ENCODE measurements around the gene SPG11. TPM values are rescaled to one million over a fixed set of nuclear protein-coding genes. Genes with fewer than 3 reads are reported as not detected.

The SPG11 gene
- total and polyA plus RNA-seq, 9 of the 15 experiments (the other 6 are each of a cell fraction or from before 2014, with no cell fraction given) = 23.3 to 71.2 (median 45.6) TPM

GRCh38 chr15:44537735-44538240 is 125.7 kb downstream of the SPG11 start (continued):
- TF ChIP-seq GTF3C2 (IDR thresholded peaks at IDR 0.05; ENCODE audit: borderline replicate concordance, extremely low read depth, insufficient read length) = no peak
- TF ChIP-seq ETV6 (IDR thresholded peaks at IDR 0.05; ENCODE audit: borderline replicate concordance in 1 of 2, low read depth in 2 of 2, low read length in 1 of 2) = no peak
- TF ChIP-seq ETV6 (CRISPR knock-in tag; IDR thresholded peaks at IDR 0.05; ENCODE audit: borderline replicate concordance) = 0 out of 2 replicates have a peak, but pooled peaks have one; percentile 3
- 0 out of 2 replicates have a peak, but pooled peaks have one; percentile 2 for TF ChIP-seq SLC30A9 (CRISPR knock-in tag; IDR thresholded peaks at IDR 0.05)
- peak; percentile 24; the same call in 1 of the 2 replicates for TF ChIP-seq ZEB2 (IDR thresholded peaks at IDR 0.05)
- TF ChIP-seq ZNF217 (CRISPR knock-in tag; IDR thresholded peaks at IDR 0.05) = no peak
- 0 out of 2 replicates have a peak, but pooled peaks have one; percentile 1 for TF ChIP-seq FOXP4 (CRISPR knock-in tag; IDR thresholded peaks at IDR 0.05; ENCODE audit: borderline replicate concordance)
- no peak for TF ChIP-seq NR2C1 (IDR thresholded peaks at IDR 0.05)
- no peak for TF ChIP-seq NR2C1 (tag; IDR thresholded peaks at IDR 0.05)
- peak; percentile 23; the same call in 1 of the 2 replicates for TF ChIP-seq LEF1 (IDR thresholded peaks at IDR 0.05)
- TF ChIP-seq AFF1 (IDR thresholded peaks at IDR 0.05; ENCODE audit: low read depth in 1 of 2, partially characterized antibody in 2 of 2) = peak in 1 of 2 experiments; percentile 61
- no peak for TF ChIP-seq COPS2 (conservative IDR thresholded peaks at IDR 0.05)
- 0 out of 2 replicates have a peak, but pooled peaks have one; percentile 27 for TF ChIP-seq SUPT5H (IDR thresholded peaks at IDR 0.05)
- TF ChIP-seq FOXK2 (conservative IDR thresholded peaks at IDR 0.05 in 1 of 2, IDR thresholded peaks at IDR 0.05 in 1 of 2; ENCODE audit: low read depth in 2 of 2) = 0 out of 4 replicates have a peak, but pooled peaks have one; percentile 20 to 24
- TF ChIP-seq SMARCE1 (IDR thresholded peaks at IDR 0.05) = peak; percentile 30; the same call in 1 of the 2 replicates
- TF ChIP-seq CTCF (IDR thresholded peaks at IDR 0.05 in 2 of 3, conservative IDR thresholded peaks at IDR 0.05 in 1 of 3; ENCODE audit: insufficient read depth in 2 of 3, low read depth in 1 of 3, low read length in 3 of 3) = peak in 2 of 3 experiments; percentile 4 to 16; a peak in 2 of 6 replicates

Data from K562 (cell line).